ENCODE data around the gene CD70.
A peak's percentile ranks its signal among the peaks of the same experiment; 100 is the strongest.

DNA sequence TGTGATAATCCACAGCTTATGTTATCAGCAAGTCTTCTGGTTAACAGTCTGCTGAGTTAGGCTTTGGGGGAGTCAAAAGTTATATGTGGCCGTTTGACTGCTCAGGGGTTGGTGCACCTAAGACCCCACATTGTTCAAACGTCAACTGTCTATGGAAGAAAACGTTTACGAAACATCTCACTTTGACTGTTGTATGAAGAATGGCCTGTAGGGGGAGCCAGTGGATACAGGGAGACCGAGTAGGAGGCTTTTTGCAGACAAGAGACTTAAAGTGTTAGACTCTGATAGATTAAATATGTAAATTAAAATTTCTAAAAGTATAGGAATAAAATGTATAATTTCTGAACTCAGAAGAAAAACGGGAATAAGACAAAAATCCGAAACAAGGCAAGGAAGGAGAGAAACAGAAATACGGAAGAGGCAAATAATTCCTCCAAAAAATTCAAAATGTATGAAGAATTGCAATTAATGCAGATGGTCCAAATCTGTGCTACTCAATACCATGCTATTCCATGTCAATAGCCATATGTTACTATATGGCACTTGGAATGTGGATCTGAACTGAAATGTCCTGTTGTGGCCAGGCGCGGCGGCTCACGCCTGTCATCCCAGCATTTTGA lies 41.2 kb upstream of the CD70 start:
- no peak for TF ChIP-seq TEAD4 (IDR thresholded peaks at IDR 0.05; ENCODE audit: low read depth, low read length)
- no peak for TF ChIP-seq POLR2A (IDR thresholded peaks at IDR 0.05; ENCODE audit: control extremely low read depth in 1 of 2, low read depth in 2 of 2, low read length in 2 of 2)
- TF ChIP-seq EZH2 (IDR thresholded peaks at IDR 0.05; ENCODE audit: low read depth, low read length, severe bottlenecking) = no peak
- TF ChIP-seq, protein P1, sequence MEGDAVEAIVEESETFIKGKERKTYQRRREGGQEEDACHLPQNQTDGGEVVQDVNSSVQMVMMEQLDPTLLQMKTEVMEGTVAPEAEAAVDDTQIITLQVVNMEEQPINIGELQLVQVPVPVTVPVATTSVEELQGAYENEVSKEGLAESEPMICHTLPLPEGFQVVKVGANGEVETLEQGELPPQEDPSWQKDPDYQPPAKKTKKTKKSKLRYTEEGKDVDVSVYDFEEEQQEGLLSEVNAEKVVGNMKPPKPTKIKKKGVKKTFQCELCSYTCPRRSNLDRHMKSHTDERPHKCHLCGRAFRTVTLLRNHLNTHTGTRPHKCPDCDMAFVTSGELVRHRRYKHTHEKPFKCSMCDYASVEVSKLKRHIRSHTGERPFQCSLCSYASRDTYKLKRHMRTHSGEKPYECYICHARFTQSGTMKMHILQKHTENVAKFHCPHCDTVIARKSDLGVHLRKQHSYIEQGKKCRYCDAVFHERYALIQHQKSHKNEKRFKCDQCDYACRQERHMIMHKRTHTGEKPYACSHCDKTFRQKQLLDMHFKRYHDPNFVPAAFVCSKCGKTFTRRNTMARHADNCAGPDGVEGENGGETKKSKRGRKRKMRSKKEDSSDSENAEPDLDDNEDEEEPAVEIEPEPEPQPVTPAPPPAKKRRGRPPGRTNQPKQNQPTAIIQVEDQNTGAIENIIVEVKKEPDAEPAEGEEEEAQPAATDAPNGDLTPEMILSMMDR (IDR thresholded peaks at IDR 0.05; ENCODE audit: control extremely low read depth in 1 of 3, insufficient read depth in 1 of 3, low read depth in 1 of 3, low read length in 3 of 3) = peak in 2 of 3 experiments; percentile 70 to 79; a peak in 3 of 4 replicates
- no peak for TF ChIP-seq NRF1 (IDR thresholded peaks at IDR 0.05; ENCODE audit: low read depth, low read length)
- TF ChIP-seq RAD21 (IDR thresholded peaks at IDR 0.05 in 1 of 2, conservative IDR thresholded peaks at IDR 0.05 in 1 of 2; ENCODE audit: low read depth in 2 of 2, low read length in 2 of 2) = peak; percentile 62 to 76
- TF ChIP-seq, protein P2, sequence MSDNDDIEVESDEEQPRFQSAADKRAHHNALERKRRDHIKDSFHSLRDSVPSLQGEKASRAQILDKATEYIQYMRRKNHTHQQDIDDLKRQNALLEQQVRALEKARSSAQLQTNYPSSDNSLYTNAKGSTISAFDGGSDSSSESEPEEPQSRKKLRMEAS (IDR thresholded peaks at IDR 0.05) = no peak
- no peak for TF ChIP-seq CREB1 (IDR thresholded peaks at IDR 0.05)
- no peak for TF ChIP-seq KDM1A (IDR thresholded peaks at IDR 0.05; ENCODE audit: borderline replicate concordance, low read length)
- no peak for TF ChIP-seq SIN3A (conservative IDR thresholded peaks at IDR 0.05 in 1 of 2, IDR thresholded peaks at IDR 0.05 in 1 of 2; ENCODE audit: low read depth in 1 of 2, low read length in 2 of 2)
- TF ChIP-seq BRCA1 (IDR thresholded peaks at IDR 0.05; ENCODE audit: low read depth, low read length) = no peak
- no peak for TF ChIP-seq TAF7 (optimal IDR thresholded peaks at IDR 0.05; ENCODE audit: borderline replicate concordance, low read depth, low read length)
